ENCODE data around the gene CCNA2. TPM values are rescaled to one million over a fixed set of nuclear protein-coding genes. Genes with fewer than 3 reads are reported as not detected.

Gene CCNA2
- total and polyA plus RNA-seq, 2 donors from 2014 or later: 0.71 to 1.4 TPM

GRCh38 chr4:121827853-121828252 is 4.2 kb upstream of the CCNA2 start:
- DNase-seq: no peak
- H3K27ac ChIP-seq (ENCODE audit: low read depth in 2 of 2, low read length in 2 of 2): no peak overlapping the region
- peaks cover 0 to 5% (median 2%) of the 10 kb centered on the region in 3 donors for H3K36me3 ChIP-seq (ENCODE audit: control insufficient read depth in 2 of 3, insufficient read depth in 3 of 3, low read length in 3 of 3)
- H3K4me3 ChIP-seq (ENCODE audit: low read length in 3 of 3): no peak overlapping the region
- intact Hi-C loops (cut with DNase I): no loop called here
- TF ChIP-seq, protein P1, sequence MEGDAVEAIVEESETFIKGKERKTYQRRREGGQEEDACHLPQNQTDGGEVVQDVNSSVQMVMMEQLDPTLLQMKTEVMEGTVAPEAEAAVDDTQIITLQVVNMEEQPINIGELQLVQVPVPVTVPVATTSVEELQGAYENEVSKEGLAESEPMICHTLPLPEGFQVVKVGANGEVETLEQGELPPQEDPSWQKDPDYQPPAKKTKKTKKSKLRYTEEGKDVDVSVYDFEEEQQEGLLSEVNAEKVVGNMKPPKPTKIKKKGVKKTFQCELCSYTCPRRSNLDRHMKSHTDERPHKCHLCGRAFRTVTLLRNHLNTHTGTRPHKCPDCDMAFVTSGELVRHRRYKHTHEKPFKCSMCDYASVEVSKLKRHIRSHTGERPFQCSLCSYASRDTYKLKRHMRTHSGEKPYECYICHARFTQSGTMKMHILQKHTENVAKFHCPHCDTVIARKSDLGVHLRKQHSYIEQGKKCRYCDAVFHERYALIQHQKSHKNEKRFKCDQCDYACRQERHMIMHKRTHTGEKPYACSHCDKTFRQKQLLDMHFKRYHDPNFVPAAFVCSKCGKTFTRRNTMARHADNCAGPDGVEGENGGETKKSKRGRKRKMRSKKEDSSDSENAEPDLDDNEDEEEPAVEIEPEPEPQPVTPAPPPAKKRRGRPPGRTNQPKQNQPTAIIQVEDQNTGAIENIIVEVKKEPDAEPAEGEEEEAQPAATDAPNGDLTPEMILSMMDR (IDR thresholded peaks at IDR 0.05; ENCODE audit: borderline replicate concordance, extremely low read depth, insufficient read depth): no peak
- FAIRE-seq: no peak
- H3K27me3 ChIP-seq (ENCODE audit: control insufficient read depth, insufficient read depth, low read length): no peaks in the 10 kb centered on the region
- H3K4me1 ChIP-seq (ENCODE audit: control insufficient read depth in 2 of 3, insufficient read depth in 2 of 3, low read depth in 1 of 3, low read length in 3 of 3): peaks cover 0 to 5% (median 0%) of the 10 kb centered on the region in 3 donors
- no peak overlapping the region for H3K9ac ChIP-seq (ENCODE audit: low read length in 3 of 3)
- no peaks in the 10 kb centered on the region for H3K9me3 ChIP-seq (ENCODE audit: control insufficient read depth in 2 of 3, insufficient read depth in 1 of 3, low read length in 3 of 3)

GRCh38 chr4:121824950-121825349 is 1.3 kb upstream of the CCNA2 start:
- peaks cover 0 to 6% (median 0%) of the 10 kb centered on the region in 3 donors for H3K4me1 ChIP-seq (ENCODE audit: control insufficient read depth in 2 of 3, insufficient read depth in 2 of 3, low read depth in 1 of 3, low read length in 3 of 3)
- TF ChIP-seq, protein P1 (IDR thresholded peaks at IDR 0.05; ENCODE audit: borderline replicate concordance, extremely low read depth, insufficient read depth): no peak
- H3K36me3 ChIP-seq (ENCODE audit: control insufficient read depth in 2 of 3, insufficient read depth in 3 of 3, low read length in 3 of 3): peaks cover 0 to 2% (median 0%) of the 10 kb centered on the region in 3 donors
- no peak overlapping the region for H3K27ac ChIP-seq (ENCODE audit: low read depth in 2 of 2, low read length in 2 of 2)
- H3K9me3 ChIP-seq (ENCODE audit: control insufficient read depth in 2 of 3, insufficient read depth in 1 of 3, low read length in 3 of 3): no peaks in the 10 kb centered on the region
- no peak overlapping the region for H3K9ac ChIP-seq (ENCODE audit: low read length in 3 of 3)
- H3K4me3 ChIP-seq (ENCODE audit: low read length in 3 of 3): no peak overlapping the region
- intact Hi-C loops (cut with DNase I): no loop called here
- FAIRE-seq (no peak), DNase-seq (peak in 2 of 5 donors; percentile 22 to 32)
- H3K27me3 ChIP-seq (ENCODE audit: control insufficient read depth, insufficient read depth, low read length): no peaks in the 10 kb centered on the region

DNA sequence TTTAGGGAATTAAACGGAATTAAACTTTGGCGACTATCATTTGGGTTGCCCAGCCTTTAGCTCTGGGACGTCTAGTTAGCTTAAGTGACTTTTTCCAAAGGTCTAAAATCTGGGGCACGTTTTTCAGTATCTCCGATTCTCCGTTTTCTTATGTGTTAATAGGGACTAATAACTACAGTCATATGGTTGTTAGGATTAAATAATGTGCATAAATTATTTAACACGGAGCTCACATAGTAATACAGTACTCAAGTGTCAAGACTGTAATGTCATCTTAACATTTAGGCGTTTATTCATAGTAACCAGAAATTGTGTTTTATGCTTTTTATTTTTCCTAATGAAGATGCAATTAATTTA is 466 bp upstream of the CCNA2 start:
- TF ChIP-seq, protein P1 (IDR thresholded peaks at IDR 0.05; ENCODE audit: borderline replicate concordance, extremely low read depth, insufficient read depth): no peak
- Histone ChIP-seq H3K4me1 (ENCODE audit: control insufficient read depth in 2 of 3, insufficient read depth in 2 of 3, low read depth in 1 of 3, low read length in 3 of 3) (peaks cover 0 to 6% (median 0%) of the 10 kb centered on the region in 3 donors), H3K27ac (ENCODE audit: low read depth in 2 of 2, low read length in 2 of 2) (peak overlapping the region in 1 of 2 donors; percentile 39), H3K4me3 (ENCODE audit: low read length in 3 of 3) (peak overlapping the region; percentile 80 to 91 (median 89)), H3K36me3 (ENCODE audit: control insufficient read depth in 2 of 3, insufficient read depth in 3 of 3, low read length in 3 of 3) (peaks cover 0 to 2% (median 0%) of the 10 kb centered on the region in 3 donors), H3K9me3 (ENCODE audit: control insufficient read depth in 2 of 3, insufficient read depth in 1 of 3, low read length in 3 of 3) (no peaks in the 10 kb centered on the region), H3K9ac (ENCODE audit: low read length in 3 of 3) (peak overlapping the region; percentile 44 to 93 (median 76)), H3K27me3 (ENCODE audit: control insufficient read depth, insufficient read depth, low read length) (no peaks in the 10 kb centered on the region)
- no peak for FAIRE-seq
- intact Hi-C loops (cut with DNase I): no loop called here
- no peak for DNase-seq
